DMS 273 (cell line): ENCODE data around the gene SPEF1.

ENCODE experiments used
- DNase-seq: peaks from one replicate; lab custom pipeline; 2025; ENCODE audit not compliant: unreplicated experiment; lab: John Stamatoyannopoulos, UW

SPEF1 gene

DNA sequence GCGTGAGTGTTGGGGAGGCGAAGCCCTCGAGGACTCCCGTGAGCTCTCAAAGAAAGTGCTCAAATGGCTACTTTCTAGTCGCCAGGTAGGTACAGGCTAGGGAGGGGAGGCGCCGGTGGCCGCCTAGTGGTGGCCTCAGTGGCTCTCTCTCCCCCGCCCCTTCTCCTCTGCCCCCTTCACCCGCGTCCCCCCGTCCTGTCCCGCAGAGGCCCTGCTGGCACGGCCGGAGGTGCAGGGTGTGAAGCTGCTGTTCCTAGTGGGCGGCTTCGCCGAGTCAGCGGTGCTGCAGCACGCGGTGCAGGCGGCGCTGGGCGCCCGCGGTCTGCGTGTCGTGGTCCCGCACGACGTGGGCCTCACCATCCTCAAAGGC, 30.0 kb downstream of the SPEF1 start:
- DNase-seq: no peak

DNA sequence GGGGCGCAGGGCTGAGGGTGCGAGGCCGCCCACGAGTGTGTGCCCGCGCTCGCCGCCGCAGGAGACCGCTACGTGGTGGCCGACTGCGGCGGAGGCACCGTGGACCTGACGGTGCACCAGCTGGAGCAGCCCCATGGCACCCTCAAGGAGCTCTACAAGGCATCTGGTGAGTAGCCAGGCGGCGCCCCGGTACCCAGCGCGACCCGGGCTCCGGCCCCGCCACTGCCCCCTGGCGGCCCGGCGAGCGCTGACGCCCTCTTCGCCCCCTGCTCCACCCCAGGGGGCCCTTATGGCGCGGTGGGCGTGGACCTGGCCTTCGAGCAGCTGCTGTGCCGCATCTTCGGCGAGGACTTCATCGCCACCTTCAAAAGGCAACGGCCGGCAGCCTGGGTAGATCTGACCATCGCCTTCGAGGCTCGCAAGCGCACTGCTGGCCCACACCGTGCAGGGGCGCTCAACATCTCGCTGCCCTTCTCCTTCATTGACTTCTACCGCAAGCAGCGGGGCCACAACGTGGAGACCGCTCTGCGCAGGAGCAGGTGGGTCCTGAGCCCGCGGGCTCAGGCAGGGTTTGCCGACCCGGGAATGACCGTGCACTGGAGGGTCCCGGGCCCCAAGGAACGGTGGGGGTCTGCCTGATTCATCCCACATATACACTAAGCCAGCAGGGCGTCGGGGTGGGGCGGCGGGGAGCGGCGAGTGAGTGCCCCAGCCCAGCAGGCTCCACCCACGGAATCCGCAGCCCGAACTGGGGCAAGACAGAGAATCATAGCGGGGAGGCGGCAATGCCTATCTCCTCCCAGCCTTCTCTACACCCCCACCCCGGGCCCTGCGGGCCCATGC, 31.3 kb downstream of the SPEF1 start:
- DNase-seq: peak; percentile 92

DNA sequence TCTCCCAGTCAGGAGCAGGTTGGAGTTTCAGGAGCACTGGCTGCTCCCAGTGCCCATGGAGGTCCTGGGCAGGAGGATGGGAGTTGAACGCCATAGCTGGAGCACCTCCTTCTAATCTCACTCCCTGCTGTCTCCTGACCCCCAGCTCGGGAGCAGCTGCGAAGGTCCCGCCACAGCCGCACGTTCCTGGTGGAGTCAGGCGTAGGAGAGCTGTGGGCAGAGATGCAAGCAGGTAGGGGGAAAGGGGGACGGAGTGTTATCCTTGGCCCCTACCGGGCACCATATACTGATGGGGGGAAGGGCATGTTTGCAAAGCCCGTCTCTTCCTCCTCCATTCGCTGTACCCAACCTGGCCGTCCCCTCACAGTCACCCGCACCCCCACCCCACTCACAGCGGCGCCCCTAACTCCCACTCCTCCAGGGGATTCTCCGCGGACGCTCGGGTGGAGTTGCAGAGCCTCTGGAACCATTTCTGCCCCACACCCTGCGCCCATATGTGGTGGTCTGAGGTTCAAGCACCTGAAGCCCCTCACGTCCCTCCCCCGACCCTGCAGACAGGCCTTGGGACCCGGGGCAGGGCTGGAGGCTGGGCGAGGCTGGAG, 32.1 kb downstream of the SPEF1 start:
- DNase-seq: peak; percentile 34

DNA sequence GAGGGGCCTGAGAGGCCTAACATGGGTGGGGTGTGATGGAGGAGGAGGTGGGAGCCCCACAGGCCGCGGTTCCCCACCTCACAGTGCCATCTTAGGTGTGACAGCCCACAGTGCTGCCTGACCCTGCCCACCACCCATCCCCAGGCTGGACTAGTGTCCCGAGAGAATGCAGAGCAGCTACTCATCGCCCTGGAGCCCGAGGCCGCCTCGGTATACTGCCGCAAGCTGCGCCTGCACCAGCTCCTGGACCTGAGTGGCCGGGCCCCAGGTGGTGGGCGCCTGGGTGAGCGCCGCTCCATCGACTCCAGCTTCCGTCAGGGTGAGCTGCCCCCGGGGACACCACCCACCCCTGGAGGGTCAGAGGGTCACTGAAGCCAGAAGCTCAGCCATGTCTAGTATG, 33.2 kb downstream of the SPEF1 start:
- no peak for DNase-seq

DNA sequence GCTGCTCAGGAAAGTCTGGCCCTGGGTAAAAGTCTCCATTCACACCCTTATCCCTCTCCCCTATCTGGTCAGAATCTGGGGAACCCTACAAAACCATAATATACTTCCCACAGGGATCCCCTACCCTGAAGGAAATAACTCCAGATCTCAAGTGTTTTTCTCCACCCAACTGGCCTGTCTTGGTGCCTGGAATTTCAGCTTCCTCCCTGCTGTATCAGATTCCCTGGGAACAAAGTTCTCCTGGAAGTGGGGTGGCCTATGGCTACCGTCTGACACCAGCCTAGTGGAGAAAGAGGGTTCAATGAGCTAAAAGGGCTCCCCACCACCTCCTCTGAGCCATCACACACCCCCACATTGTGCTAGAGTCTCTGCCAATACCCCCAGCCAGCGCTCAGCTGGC, 33.8 kb downstream of the SPEF1 start:
- no peak for DNase-seq

DNA sequence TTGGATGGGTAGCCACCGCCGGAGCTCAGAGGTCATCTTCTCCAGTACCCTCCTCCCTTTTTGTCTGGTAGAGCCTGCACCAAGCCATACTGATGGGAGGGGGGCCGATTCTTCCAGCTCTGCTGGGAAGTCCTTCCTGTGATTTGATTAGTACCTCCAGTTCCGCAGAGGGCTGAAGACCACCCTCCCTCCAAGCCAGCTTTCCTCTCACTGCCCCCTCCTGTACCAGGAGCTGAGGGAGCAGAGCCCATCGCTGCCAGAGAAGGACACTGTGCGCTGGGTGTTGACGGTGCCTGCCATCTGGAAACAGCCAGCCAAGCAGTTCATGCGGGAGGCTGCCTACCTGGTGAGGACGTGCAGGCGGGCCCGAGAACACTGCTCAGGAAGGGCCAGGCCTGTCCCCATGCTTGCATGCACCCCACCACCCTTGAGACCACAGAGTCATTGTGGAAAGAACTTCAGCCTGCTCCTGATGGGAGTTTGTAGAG, 35.5 kb downstream of the SPEF1 start:
- DNase-seq: no peak

DNA sequence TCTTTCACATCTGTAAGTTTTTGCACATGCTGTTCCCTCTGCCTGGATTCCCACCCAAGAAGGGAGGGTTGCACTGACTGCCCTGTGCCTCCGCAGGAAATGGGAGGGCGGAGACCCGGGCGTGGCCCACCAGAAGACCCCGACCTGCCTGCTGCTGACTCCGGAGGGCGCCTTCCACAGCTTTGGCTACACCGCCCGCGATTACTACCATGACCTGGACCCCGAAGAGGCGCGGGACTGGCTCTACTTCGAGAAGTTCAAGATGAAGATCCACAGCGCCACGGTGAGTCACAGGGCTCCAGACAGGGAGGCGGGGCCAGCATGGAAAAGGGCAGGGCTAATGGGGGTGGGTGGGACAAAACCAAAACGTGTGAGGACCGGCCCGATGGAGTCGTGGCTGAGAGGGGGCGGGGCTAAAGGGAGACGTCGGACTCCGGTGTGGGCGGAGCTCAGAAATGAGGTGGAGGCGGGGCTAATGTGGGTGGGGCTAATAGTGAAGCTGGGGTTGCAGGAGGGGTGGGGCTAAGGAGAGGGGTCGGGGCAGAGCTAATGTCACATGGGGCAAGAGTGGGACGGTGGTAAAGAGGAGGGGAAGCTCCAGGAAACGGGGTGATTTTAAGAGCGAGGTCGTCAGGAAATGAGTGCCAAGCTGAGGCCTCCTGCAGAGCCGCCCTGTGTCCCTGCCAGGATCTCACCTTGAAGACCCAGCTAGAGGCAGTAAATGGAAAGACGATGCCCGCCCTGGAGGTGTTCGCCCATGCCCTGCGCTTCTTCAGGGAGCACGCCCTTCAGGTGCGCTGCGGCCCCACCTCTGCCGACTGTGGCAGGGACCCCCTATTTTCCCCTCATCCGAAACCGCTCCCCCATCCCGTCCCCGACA, 36.2 kb downstream of the SPEF1 start:
- peak; percentile 74 for DNase-seq

DNA sequence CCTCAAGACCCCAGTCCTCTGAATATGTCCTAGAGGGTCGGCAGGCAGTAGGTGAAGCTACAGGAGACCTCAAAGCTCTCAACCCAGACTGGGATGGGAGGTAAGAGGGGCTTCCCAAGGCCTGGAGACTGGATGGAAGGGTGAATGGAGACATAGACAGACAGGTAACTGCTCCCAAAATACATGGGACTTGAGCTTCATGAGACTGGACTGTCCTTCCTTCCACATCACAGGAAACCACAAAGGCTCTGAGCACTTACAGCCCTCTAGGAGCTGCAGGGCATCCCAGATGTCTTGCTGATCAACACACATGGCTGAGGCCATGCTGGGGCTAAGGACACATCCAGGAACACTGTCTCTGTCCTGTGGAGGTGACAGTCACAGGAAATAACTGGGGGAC, 37.2 kb downstream of the SPEF1 start:
- DNase-seq: no peak

DNA sequence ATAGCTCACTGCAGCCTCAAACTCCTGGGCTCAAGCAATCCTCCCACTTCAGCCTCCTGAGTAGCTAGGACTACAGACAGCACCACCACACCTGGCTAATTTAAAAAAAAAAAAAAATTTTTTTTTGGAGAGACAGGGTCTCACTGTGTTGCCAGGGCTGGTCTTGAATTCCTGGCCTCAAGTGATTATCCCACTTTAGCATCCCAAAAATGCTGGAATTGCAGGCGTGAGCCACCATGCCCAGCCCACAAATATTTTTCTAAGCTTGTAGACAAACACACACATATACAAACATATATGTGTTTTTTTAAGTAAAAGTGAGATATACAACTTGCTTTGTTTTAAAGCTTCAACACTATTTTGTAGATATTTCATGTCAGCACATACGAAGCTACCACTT, 38.0 kb downstream of the SPEF1 start:
- no peak for DNase-seq

DNA sequence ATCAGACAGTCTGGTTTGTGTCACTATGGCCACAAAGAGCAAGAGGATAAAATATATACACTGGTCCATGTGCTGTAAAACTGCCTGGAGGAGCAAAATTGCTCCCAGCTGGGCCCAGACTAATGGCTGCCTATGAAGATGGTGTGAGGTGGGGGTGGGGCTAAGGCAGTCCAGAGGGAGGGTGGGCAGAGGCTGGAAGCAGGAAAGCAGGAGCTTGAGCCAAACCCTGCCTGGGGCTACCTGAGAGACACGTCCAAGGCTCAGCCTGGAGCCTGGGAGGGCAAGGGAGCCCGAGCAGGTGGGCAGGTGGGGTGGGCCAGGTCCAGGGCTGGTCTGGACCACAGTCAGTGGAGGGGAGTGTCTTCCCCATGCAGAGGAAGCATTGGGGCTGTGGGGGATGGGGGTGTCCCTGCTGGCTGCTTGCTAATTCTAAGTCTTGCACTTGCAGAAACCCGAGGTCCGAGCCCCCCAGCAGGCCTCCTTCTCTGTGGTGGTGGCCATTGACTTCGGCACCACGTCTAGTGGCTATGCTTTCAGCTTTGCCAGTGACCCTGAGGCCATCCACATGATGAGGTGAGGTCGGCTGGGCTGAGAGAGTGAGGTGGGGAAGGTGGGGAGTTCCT, 39.3 kb downstream of the SPEF1 start:
- no peak for DNase-seq

DNA sequence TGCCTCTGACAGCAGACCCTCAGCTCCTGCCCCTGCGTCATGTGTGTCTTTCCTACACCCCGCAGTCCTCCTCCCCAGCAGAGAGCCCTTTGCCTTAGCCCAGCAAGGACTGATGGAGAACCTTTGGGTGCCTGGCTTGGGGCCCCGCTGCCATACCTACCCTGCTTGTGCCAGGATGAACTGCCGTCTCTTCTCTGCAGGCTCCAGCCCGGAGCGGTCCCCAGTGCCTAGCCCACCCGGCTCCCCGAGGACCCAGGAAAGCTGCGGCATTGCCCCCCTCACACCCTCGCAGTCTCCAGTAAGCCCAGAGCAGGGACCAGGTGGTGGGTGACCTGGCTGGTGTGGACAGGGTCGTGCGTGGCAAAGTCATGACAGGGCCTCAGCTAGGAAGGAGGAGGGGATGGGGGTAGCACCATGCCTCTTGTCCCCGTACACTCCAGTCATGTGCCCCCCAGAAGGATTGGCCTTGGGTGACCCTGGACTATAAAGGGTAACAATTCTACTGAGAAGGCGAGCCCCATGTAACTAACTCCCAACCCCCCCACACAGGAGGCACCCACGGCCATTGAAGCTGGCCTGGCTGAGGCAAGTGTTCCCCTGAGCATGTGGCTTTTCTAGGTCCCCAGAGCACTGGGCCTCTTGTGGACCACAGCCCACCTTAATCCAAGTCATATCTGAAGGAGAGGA, 40.5 kb downstream of the SPEF1 start:
- DNase-seq: no peak

DNA sequence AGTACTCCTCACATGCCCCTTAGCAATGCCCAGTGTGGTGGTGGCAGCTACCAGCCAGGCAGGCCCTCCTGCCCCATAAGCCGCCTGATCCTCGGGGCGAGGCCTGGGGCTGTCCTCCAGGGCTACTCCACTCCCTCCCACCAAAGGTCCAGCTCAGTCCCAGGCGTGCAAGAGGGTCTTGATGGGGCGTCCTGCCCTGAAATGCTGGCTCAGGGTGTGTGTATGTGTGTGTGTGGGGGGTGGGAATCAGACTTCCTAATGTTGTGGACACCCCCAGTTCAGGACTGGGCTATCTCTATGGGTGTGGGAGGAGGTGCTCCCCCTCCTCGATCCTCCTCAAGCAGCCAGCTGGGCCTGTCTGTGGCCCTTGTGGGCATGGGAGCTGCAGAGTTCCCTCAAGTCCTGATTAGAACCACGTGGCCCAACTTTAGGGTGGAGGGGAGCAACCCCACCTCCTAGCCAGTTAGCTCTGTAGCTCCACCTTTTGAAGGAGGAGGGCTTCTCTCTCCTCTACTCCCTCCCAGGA, 41.3 kb downstream of the SPEF1 start:
- no peak for DNase-seq

DNA sequence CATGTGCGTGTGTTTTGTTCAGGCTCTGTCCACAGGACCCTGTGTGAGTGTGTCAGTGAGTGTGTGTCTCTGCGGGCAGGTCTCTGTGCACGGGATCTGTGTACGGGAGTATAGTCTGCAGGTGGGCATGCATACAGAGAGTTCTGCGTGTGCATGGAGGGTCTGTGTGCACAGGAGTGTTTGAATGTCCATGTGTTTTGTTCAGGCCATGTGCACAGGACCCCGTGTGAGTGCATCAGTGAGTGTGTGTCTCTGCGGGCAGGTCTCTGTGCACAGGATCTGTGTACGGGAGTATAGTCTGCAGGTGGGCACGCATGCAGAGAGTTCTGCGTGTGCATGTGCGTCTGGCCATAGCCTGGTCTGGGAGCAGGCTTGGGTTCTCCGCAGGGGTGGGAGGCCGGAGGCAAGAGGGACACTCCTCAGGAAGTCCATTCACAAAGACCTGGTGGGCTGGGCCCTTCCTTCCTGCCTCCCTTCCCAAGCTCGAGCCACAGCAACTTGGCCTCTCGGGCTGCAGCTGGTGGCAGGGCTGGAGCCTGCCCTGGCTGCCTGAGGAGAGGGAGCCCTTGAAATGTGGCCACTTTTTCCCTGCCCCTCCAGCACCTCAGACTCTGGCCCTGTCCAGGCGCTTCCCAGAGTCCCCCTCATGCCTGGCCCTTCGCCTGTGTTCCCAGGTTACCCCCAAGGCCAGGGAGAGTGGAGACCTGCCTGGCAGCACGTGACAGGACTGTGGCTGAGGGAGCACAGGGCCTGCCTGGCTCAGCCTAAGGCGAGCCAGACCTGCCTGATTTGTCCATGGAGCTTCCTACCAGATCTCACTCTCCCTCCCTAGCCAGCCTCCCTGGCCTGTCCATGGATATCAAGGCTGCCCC, 42.0 kb downstream of the SPEF1 start:
- no peak for DNase-seq

DNA sequence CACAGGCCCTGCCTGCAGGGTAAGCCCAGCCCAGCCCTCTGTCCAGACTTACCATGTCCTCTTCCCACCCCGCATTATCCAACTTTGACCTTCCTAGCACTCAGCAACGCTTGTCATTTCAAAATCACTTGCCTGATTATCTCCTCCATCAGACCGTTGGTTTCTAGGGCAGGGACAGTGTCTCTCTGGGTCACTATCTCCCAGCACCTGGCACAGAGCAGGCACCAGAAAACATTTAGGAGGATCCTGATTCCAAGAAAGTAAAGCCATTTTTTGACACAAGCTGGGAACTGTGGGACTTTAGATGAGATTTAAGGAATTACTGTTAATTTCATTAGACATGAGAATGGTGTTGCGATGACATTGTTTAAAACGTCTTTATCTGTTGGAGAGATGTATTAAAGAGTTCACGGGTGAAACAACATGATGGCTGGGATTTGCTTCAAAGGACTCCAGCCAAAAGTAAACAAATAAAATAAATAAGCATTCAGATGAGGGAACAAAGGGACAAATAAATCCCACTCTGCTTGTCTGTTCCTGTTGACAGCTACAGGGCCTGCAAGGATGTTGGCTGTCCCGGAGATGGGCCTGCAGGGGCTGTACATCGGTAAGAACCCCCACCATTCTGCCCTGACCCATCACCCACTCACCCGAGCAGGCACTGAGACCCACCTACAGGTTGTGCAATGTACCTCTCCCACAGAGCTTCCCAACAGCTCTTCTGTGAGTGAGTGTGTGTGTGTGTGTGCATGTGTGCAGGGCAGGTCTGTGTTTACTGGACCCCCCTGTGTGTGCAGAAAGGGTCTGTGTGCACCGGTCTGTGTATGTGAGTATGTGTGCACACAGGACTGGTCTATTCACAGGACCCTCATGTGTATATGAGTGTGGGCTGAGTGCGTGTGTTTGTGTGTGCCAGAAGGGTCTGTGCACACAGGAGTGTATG, 42.9 kb downstream of the SPEF1 start:
- no peak for DNase-seq

DNA sequence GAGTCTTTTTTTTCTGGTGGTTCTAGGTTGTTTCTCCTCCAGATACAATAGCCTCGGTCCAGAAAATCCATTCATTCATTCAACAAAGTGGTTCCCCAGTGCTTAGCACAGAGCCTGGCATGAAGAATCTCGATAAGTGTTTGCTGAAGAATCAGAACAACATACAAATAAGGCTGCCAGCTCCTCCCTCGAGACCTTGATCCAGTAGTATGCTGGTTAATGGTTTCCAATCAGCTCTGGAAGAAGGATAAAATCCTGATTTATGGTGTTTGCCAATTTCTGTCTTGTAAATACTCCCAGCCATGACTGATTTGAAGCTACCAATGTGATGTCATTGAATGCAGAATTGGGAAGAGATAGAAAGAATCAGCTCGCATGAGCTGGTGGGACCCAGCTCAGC, 45.5 kb downstream of the SPEF1 start:
- no peak for DNase-seq

DNA sequence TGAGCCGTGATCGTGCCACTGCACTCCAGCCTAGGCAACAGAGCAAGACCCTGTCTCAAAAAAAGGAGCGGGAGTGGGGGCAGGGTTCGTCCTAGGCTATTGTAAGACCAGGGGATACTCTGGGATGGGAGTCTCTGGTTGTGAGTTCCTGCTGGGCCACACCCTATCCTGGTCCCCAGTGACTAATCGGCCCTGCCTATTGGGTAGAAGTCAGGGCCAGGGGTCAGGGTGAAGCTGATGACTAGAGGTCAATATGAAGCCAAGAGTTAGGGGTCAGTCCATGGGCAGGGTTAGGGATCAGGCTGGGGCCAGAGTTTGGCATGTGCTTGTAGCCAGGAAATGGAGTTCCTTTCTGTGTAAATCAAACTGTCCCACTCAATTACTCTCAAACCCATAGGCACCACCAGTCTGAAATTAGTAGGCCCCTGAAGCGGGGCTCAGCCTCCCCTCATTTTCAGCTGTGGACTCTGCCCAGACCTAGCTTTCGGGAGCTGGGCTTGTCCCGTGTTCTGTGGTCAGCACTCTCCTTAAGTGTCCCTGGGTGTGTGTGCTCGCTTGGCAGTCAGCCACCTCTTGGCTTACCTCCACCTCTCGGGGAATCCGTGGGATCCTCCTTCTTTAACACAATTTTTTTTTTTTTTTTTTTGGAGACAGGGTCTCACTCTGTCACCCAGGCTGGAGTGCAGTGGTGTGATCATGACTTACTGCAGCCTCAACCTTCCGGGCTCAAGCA, 47.0 kb downstream of the SPEF1 start:
- DNase-seq: no peak

DNA sequence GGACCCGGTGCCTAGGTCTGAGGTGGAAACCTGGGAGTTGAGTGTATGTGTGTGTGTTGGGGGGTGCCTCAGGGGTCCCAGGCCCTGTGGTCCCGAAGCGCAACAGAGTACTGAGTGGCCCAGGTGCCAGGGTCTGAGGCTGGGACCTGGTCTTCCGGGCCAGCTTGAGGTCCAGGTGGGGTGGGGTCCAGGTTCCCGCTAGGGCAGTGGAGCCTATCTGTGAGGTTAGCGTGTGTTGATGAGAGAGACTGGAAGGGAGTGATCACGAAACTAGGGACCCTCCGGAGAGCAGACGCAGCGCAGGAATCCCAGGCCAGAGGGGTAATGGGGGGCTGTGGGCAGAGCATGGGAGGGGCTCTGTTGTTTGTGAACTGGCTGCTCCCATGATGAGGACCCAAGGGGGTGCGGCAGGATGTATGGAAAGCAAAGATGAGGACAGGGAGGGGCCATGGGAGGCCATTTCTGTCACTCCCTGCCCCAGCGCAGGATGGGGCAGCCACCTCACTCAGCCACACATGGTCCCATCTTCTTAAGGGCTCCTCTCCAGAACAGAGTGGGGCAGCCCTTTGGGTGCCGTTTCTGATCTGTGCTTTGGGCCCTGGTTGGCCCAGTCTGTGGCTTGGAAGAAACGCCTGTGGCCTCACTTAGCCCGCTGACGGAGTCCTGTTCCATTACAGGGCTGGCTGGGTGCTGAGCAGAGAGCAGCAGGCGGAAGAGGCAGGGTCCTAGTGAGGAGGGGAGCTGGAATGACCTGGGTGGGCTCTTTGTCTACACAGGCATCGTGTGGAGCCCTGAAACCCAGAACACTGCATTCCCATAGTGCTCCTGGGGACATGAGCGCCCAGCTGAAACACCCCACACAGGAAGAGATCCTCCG, 47.9 kb downstream of the SPEF1 start:
- DNase-seq: no peak
